CMK (cell line): ENCODE measurements around the gene SAE1.

ENCODE experiments used
- DNase-seq: peaks from one replicate; pipeline ENCODE4 v3.0.0-alpha.2; 2010; ENCODE audit warnings: low read depth

The SAE1 gene

DNA sequence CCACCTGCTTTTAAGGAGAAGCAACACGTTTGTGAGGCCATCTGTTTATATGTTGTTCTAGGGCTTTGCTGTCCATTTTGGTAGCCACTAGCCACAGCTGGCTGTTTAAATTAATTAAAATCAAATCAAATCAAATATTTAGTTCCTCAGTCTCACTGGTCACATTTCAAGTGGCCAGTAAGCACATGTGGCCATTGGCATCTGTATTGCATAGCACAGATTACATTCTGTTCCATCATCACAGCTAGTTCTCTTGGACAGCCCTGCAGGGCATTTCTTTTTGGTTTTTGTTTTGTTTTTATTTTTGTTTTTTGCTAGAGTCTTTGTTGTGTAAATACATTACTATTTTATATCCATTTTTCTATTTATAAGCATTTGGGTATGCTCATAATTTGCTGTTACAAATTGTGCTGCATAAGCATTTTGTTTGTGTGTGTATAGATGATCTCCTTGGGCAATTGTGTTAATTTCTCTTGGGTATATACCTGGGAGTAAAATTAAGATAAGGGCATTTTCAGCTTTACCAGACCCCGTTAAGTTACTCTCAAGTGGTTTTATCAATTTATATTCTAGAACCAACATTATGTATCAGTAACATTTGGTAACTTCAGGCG, 31.3 kb downstream of the SAE1 start:
- DNase-seq: no peak

DNA sequence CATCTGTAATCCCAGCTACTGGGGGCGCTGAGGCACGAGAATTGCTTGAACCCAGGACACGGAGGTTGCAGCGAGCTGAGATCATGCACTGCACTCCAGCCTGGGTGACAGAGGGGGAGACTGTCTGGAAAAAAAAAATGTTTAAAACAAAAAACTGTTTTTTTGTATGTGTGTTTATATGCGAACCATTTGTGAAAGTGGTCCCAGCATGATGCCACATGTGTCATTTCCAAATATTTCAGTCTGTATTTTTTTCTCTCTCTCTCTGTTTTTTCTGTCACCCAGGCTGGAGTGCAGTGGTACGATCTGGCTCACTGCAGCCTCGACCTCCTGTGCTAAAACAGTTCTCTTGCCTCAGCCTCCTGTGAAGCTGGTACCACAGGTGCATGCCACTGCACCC, 37.4 kb downstream of the SAE1 start:
- no peak for DNase-seq

DNA sequence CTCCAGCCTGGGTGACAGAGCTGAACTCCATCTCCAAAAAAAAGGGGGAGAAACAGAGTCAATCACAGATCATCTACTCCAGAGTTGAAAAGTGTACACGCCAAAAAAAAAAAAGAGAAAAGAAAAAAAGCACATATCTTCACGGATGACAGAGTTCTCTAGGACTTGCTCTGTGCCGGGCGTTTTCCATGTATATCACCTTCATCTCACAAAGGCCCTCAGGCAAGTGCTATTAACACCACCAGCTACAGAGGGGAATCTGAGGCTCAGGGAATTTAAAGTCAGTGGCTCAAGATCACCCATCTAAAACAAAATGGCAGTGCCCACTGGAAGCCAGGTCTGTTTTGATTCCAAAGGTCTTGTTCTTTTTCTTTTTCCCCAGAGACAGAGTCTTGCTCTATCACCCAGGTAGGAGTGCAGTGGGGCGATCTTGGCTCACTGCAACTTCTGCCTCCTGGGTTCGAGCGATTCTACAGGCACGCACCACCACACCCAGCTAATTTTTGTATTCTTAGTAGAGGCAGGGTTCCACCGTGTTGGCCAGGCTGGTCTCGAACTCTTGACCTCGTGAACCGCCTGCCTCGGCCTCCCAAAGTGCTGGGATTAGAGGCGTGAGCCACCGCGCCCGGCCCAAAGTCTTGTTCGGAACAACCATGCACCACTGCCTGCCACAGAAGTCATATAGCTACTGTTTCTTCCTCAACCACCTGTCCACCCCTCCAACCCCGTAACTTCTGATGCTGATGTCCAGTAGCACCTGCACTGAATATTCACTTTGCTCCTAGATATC, 42.2 kb downstream of the SAE1 start:
- DNase-seq: no peak

DNA sequence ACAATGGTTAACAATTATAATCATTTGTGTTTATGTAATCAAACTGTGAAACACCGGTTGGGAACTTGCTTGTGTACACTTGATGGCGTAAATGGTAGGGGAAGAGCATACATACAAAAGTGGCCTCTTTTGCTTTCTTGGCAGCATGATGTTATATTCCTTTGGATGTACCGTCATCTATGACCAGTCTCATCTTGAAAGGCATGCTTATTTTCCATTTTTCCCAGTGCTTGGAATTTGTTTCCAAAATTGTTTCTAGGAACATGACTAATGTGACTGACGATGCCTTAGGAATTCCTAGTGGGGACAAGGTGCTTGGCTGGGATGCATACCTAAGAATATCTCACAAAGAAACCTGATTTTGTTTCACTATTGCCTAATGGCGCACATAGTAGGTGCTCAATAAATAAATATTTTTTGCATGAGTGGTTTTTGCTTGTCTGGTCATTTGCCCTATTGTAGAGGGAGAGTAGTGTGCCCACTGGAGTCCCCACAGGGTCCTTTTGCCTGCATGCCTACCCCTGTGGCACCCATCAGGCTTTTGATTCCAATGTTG, 45.5 kb downstream of the SAE1 start:
- DNase-seq: no peak

DNA sequence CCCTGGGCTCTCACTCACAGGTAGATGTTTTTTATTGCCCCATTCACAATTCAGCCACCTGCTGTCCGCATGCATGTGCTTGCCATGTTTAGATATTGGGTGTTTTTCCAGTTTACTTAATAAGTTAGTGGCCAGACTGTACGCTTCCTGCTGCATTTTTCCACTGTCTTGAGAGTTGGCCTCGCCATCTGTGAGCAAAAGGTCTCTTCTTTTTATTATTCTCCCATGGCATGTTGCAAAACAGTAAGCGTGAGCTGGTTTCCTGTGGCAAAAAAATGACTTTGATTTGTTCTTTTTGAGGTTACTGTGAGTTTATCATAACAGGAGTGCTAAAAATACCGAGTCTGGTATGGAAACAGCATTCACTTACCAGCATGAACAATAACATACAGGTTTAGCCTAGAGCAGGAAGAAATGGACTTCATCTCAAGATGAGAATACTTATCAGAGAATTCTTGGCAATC, 46.0 kb downstream of the SAE1 start:
- DNase-seq: no peak

DNA sequence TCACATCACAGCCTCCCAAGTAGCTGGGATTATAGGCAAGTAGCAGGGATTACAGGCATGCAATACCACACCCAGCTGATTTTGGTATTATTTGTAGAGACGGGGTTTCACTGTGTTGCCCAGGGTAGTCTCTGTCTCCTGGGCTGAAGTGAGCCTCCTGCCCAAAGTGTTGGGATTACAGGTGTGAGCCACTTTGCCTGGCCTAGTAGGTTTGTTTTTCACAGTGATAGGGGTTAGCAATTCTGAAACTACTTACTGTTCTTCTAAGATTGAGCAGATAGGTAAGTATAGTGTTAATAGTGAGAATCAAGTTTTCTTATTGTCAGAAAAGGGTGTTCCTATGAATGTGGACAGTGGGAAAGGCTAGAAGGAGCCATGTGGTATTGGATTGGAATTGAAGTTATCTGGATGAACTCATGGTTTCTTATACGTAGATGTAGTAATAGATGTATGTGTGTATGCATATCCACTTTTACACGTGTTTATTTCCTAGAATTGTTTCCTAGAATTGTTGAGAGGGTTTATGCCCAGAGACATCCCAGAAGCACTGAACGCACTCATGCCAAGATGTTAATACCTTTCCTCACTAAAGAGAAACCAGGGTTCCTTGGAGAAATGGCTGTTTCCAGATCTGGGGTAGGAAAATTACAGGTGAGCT, 49.1 kb downstream of the SAE1 start:
- DNase-seq: no peak

DNA sequence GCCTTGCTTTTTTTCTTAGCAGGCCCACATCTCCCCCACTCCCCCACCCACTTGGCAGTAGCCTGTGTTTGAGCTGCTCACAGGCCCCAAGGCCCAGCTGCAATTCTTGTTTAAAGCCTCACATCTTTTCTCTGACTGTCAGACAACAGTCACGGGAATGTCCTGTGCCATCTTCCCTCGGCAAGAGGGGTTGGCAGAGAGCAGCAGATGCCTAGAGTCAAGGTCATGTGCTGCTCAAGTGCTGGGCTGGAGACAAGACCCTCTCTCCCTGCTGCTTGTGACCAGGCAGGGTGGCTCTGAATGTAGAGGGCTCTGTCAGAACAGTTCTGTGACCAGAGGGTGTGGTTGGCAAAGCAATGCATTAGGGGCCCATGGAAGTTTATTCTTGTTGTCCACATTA, 53.0 kb downstream of the SAE1 start:
- no peak for DNase-seq

DNA sequence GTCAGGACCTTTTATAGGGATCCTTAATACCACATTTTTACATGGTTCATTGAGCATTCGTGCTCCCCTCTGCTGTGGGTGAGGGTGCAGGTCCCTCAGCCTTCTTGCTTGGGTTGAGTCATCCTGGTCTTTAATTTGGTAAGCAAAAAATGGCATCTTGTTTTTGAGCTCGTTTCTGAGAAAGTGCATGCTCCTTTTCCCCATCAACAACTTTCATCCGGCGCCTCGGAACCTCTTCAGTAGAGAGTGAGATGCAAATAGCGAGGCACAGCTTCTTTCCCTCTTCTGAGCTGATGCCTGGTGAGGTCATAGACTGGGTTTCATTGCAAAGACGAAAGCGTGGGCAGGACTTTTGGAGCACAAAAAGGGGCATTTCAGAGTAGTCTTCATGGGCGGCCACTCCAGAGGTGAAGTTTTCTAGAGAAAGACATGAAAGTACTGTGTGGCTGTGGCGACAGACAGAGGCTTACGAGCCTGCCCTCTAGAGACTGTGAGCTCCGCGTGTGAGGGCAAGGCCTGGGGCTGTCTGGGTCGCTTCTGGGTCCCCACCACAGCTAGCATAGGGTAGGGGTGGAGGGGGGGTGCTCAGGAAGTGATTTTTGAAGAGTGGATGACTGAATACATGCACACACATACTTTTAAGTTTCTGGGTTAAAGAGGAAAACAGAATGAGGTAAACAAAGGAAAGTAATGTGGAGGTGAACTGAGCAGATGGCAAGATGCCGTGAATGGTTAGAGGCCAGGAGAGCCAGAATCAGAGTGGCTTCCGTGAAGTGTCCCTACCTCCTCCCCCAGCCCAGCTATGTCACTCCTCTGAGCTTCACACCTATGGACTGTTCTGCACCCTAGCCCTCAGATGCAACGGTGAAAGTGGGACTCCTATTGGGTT, 56.1 kb downstream of the SAE1 start:
- DNase-seq: no peak

DNA sequence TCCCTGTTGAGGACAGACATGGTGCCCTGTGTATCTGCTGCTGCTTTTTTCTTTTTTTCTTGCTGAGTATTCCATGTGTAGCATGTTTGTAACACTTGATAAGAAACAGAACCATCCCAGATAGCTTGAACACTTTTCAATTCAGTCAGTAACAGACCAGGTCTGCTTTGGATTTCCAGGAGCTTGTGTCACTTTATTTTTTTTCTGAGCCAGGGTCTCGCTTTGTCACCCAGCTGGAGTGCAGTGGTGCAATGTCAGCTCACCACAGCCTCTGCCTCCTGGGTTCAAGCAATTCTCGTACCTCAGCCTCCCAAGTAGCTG, 56.7 kb downstream of the SAE1 start:
- no peak for DNase-seq

DNA sequence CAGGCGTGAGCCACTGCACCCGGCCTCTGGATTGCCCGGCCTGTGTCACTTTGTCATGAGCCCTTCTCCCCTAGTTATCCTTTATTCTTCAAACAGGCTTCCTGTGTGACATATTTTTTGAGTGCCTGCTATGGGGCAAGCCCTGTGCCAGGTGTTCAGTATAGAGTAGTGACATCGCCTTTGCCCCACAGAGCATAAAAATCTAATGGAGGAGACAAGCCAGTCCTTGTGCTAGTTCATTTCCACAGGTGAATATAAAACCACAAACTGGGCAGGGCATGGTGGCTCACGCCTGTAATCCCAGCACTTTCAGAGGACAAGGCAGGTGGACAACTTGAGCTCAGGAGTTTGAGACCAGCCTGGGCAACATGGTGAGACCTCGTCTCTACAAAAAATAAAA, 57.2 kb downstream of the SAE1 start:
- DNase-seq: no peak

DNA sequence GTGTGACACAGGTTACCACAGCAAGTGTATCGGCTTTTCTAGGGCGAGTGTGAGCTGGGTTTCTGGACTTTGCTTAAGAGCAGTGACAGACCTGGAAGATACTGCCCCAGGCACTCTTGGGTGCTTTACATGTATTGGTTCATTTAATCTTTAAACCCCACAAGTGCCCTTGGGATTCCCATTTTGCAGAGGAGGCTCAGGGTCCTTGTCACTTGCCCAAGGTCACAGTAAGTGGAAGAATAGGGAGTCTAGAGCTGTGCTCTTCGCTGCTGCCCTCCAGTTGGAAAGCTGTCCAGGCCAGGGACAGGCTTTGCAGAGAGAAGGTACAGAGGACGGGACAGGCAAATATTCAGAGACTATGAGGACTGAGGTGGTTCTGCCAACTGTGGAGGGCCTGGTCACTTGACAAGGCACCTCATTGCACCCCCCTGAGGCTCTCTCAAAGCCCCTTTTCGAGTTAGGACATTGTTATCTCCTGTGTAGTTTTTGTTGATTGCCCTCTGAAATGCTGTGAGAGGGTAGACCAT, 57.9 kb downstream of the SAE1 start:
- no peak for DNase-seq

DNA sequence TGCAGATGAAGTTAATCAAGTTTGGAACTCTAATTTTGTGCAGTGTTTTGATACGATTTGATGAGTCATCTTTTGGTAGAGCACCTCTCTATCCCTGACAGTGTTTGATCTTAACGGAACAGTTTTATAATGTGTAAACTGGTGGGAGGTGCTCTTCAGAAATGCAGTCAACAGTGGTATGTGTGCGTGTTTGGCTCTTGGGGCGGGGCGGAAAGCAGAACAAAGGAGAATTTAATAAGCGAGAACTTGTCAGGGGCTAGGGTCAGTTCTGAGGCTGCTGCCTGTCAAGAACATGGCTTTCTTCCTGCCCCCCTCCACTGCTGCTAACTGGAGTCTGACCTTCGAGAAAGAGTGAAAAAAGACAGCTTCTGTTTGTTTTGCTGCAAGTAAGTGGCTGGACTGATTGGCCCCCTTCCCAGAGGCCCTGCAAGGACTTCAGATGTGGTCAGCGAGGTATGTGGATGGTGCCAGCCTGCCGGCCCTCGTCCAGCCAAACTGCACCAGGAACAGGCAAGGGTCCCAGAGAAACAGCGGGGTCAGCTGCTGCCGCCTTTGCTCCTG, 59.6 kb downstream of the SAE1 start:
- no peak for DNase-seq

DNA sequence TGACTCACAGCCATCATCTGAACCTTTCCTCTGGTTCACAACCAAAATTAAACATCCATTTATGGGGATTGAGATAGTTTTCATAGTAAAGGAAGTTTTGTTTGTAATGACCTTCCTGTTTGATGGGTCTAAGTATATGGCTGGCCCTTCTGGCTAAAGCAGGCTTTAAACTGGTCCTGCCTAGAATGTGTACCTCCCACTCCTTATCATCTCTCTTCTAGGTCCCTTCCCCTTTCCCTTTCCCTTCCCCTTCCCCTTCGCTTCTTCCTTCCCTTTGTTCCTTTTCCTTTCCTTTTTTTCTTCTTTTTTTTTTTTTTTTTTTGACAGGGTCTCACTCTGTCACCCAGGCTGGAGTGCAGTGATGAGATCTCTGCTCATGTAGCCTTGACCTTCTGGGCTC, 64.8 kb downstream of the SAE1 start:
- DNase-seq: no peak

DNA sequence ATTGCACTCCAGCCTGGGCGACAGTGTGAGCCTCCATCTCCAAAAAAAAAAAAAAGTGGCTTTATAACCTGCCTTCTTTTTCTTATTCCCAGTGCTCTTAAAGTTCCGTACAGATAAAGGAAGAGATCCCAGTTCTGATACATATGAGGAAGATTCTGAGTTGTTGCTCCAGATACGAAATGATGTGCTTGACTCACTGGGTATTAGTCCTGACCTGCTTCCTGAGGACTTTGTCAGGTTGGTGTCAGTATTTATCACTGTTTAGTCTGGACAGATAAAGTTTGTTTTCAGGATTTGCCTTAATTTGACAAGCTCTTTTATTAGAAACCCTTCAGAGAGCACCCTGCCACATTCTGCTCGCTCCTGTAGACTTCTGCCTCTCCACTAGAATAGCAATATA, 66.5 kb downstream of the SAE1 start:
- no peak for DNase-seq

DNA sequence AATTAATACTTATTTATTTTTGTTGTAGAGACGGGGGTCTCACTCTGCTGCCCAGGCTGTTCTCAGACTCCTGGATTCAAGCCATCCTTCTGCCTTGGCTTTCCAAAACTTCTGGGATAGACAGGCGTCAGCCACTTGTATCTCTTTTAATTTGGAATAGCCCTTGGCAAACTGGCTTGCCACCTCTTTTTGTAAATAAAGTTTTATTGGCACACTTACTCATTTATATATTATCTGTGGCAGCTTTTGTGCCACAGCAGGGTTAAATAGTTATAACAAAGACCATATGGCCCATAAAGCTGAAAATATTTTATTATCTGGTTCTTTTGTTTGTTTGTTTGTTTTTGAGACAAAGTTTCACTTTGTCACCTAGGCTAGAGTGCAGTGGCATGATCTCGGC, 69.9 kb downstream of the SAE1 start:
- no peak for DNase-seq

DNA sequence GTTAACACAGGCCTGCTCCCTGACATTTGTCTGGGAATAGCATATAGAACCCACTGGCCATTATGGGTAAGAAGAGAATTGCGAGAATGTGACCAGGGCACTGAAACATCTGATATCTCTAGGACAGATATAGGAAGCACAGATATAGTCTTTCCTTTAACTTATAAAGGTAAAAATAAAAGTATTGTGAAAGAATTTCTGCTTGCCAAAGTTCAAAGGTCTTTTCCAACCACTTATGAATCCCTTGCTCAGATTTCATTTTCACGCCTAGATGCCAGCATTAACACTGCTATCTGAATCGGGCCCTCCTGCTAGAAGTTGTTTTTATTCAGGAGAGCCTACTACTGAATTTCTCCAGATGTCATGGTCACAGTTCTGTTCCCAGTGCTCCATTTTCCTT, 72.6 kb downstream of the SAE1 start:
- no peak for DNase-seq

DNA sequence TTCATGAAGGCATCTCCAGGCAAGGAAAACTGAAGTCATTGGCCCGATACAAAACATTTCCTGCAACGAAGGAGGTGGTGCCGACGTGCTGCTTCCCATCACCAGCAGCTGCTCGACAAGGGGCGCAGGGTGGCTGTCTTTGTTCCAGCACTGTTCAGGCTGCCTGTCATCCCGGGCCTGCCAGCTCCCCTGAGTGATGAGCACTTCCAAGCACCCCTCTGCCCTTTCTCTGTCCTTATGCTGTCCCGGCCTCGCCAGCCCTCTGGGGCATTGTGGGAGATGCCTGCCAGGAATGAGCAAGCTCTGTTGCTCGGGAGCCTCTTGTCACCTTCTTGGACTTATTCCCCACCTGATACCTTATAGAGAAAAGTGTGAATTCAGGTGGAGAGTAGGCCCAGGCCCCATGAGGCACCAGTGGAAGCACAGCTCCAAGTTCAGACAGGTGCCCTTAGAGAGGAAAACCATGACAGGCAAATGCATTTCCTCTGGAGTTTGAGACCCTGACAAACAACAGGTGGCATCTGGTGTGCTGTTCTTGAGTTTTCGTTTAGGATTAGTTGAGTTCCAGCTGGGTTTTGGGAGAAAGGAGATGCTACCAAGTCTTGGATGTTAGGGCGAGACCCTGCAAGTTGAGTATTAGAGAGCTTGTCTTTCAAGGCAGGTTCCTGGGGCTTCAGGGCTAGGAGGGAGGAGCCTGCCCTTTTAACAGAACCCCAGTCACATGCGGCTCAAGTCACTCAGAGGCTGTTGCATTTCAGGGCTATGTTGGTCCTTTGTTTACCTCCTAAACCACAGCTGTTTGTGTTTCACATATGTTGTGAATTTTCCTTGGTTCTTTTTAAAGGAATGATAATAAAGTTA, 78.9 kb downstream of the SAE1 start:
- DNase-seq: no peak

DNA sequence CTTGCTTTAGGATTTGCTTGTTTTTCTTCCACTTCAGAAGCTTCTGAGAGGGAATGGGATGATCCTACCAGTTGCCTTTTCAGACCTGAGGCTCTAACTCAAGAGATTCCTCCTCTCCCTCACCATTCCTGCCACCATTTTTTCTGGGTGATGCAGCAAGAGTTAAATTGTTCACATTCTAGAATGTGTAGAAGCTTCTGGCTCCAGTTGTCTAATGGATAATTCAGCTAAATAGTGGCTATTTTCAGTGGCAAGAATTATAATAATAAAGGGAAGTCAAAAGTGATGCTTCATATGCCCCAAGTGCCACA, 79.5 kb downstream of the SAE1 start:
- DNase-seq: no peak

DNA sequence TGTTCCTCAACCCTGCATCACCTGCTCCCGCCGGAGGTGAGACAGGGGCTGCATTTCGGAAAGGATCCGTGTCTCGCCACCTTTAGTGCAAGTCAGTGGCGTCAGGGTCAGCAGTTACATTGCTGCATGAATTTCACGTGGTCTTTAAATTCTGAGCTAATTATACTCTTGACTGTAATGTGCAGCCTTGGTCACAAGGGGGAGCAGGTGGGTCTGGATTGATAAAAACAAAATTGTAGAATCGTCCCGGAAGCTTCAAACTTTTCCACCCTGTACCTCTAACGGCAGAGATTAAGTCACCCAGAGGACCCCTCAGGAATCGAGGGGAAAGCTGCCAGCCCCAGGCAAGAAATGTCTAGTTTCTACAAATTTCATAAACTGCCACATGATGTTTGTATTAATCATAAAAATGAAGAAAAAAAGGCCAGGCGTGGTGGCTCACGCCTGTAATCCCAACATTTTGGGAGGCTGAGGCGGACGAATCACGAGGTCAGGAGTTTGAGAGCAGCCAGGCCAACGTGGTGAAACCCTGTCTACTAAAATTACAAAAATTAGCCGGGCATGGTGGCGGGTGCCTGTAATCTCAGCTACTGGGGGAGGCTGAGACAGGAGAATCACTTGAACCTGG, 80.2 kb downstream of the SAE1 start:
- peak; percentile 31 for DNase-seq

DNA sequence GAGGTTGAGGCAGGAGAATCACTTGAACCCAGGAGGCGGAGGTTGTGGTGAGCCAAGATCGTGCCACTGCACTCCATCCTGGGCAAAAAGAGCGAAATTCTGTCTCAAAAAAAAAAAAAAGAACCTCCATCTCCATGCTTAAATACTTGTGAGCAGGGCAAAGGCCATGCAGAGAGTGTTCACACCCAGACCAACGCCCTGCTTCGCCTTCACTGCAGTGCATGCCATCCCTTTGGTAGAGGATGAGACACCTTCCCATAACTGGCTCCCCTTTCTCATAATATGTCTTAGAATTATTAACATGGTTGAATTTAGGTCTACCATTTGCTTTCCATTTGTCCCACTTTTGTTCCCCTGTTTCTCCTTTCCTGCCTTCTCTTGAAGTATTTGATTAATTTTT, 84.9 kb downstream of the SAE1 start:
- DNase-seq: no peak
